Panc1 (cell line): ENCODE measurements around the gene PLD3.

Experiments used
- POLR2AphosphoS5 ChIP-seq: IDR thresholded peaks from 2 replicates; pipeline ENCODE4 v1.6.1; 2012; ENCODE audit warnings: mild to moderate bottlenecking, low read depth, low read length, moderate library complexity
- TF ChIP-seq, protein P1 (sequence below): fragments of 450-650 bp; IDR thresholded peaks from 2 replicates; pipeline ENCODE4 v1.5.1; 2017; ENCODE audit warnings: mild to moderate bottlenecking

DNA sequence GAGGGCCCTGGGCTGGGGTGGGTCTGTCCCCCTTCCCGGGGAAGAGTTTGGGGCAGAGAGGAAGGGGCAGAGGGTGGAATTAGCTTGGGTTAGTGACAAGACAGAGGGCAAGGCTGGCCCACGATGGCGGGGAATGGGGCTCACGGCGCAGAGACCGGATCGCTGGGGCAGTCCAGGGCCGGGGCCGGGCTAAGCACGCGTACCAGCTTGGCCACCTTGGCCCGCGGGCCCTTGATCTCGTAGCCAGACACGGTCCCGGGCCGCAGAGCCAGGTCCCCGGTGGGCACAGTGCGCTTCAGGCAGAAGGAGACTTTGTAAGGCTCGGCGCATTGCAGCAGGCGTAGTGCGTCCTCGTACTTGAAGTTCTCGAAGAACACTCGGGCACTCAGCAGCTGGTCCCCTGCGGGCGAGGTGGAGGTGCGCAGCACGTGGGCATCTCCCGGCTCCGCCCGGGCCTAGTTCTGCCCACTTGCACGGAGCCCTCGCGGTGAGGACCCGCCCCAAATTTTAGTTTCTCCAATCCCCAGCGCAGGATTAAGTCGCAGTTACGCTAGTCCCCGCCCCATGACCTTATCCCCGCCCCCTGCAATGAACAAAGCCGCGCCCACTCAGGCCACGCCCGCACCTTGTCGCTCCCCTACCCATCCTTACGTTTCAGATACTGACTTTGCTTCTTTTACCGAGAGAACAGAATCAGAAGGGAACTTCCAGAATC is 50.1 kb downstream of the PLD3 start:
- TF ChIP-seq, protein P1, sequence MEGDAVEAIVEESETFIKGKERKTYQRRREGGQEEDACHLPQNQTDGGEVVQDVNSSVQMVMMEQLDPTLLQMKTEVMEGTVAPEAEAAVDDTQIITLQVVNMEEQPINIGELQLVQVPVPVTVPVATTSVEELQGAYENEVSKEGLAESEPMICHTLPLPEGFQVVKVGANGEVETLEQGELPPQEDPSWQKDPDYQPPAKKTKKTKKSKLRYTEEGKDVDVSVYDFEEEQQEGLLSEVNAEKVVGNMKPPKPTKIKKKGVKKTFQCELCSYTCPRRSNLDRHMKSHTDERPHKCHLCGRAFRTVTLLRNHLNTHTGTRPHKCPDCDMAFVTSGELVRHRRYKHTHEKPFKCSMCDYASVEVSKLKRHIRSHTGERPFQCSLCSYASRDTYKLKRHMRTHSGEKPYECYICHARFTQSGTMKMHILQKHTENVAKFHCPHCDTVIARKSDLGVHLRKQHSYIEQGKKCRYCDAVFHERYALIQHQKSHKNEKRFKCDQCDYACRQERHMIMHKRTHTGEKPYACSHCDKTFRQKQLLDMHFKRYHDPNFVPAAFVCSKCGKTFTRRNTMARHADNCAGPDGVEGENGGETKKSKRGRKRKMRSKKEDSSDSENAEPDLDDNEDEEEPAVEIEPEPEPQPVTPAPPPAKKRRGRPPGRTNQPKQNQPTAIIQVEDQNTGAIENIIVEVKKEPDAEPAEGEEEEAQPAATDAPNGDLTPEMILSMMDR: no peak
- no peak for TF ChIP-seq POLR2AphosphoS5
